CMK (cell line): ENCODE data around the gene ADGRG7.
"Not testable (repeated sequence)": the region's sequence is repeated elsewhere in the genome, so short reads cannot be mapped to it uniquely, and the experiment has no call there.

Source experiments
- DNase-seq: peaks from one replicate; pipeline ENCODE4 v3.0.0-alpha.2; 2010; ENCODE audit warnings: low read depth

Gene ADGRG7

GRCh38 chr3:100609305-100609704 is at the start of gene ADGRG7:
Gene ADGRG7 (plus strand): TSS chr3:100609601. CDS start chr3:100609857, 256 bp downstream.
- no peak for DNase-seq

- DNase-seq: no peak
These were observed 49.0 kb upstream of the ADGRG7 start for GRCh38 chr3:100560426-100560825.

DNA sequence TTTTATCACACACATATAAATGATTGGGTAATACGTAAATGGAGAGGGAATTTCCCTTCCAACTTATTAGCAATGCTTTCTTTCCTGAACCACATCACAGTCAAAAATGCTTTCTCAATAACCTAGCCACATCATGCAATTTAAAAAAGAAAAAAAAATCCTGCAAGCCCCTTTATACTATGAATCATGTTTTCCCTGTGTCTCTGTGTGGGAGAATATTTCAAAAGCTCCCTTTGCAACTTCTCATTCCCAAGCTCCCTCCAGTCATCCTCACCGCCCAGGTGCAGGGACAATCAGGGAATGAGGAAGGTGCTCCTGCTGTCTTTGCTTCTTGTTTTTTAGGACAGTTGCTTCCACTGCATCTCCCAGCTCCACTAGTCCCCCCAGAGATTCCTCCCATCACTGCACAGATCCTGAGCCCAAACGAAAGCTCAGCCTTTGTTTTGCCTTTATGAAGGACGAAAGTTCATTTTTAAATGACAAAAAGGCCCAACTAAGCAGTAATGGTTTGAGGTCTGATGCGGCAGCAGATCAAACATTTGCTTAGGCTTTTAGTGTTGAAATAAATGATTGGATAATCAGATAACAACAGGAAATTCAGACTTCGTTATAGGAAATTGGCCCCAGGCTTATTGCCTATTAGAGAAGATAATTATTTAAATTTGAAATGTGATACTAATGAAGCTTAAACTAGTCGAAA is 47.8 kb upstream of the ADGRG7 start:
- no peak for DNase-seq

DNA sequence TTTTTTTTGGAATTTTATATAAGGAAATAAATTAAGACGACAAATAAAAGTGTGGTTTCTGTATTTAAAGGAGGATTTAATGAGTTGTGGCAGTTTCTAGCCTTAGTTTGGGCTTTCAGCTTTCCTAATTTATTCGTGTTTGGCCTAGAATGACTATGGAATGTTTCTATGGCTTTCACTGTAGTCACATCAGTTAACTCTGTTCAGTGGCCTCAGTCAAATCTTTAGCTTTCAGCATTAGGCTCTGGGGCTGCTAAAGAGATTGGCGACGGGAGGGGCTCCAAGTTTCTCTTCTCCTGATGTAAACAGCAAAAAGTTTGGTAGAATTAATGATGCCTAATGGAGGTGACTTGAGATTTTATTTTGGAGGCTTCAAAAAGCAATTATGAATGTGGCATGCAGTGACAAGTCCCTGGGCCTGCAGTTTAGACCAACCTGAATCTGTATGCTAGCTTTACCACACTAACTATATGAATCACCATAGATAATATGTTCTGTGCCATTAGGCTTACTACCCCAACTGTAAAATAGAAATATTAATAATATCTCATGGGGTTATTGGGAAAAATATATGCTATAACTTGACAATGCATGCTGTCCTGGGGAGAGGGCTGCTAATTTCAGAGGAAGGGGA is 47.1 kb upstream of the ADGRG7 start:
- DNase-seq: no peak

DNA sequence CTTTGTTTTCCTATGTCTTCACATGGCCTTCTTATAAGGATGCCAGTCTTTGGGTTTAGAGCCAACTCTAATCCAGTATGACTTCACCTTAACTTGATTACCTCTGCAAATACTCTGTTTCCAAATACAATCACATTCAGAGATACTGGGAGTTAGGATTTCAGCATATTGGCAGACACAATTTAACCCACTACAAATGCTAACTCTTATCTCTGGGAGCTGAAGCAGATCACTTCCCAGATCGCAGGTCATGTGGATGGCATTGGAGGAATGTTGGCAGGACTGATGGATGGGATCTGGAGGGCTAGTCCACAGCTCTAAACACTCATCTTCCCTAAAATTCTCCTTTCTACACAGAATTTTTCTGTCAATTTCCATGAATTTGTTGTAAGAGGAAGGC is 46.2 kb upstream of the ADGRG7 start:
- DNase-seq: no peak

- no peak for DNase-seq
These were observed 45.7 kb upstream of the ADGRG7 start for GRCh38 chr3:100563652-100564211.

DNA sequence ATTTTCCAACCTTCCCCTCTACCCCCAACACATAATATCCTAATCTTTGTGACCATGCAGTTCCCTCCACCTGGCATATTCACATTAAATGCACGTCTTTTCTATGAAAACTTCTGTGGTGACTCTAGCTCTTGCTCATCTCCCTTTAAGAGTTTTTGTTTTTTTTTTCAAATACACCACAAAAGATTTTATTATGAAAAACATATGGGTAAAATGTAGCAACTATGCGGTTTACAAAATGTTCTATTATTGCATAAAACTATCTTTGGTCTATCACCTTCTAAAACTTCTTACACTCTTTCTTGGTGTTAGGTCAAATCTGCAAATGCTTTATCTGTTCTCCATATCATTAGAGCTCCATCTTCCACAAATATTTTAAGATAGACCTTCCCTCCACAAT is 38.6 kb upstream of the ADGRG7 start:
- DNase-seq: no peak

DNA sequence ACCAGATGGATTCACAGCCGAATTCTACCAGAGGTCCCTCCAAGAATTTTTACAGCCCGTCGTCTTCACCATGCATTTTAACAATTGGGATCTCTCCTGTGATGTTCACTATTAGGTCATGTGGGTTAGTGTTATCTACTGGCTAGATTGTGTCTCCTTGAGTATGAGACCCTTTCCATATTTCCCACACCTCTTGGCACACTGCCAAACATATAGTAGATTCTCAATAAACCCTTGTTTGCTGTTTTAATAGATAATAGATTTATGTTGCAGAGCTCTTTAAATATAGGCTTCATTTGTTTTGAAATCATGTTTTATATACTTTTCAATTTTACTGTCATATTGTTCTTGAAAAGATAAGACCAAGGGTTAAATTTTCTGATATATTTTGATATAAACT is 34.9 kb upstream of the ADGRG7 start:
- DNase-seq: no peak

DNA sequence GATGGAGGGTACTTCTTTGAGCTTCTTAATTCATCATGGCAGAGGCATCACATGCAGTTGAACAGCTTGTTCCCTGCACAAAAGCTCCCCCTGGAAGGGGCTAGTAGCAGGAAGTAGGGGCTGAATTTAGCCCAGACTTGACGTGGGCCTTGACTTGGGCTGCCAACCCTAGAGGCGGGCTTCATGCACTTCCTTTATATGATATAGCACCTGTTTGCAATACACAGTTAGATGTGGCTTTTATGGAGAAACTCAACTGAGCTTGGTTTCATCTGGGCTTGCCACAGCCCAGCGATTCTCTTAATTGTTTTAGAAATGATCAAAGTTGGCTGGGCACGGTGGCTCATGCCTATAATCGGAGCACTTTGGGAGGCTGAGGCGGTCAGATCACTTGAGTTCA is 33.7 kb upstream of the ADGRG7 start:
- DNase-seq: no peak

GRCh38 chr3:100577382-100578008 is 31.9 kb upstream of the ADGRG7 start:
- DNase-seq: no peak

DNA sequence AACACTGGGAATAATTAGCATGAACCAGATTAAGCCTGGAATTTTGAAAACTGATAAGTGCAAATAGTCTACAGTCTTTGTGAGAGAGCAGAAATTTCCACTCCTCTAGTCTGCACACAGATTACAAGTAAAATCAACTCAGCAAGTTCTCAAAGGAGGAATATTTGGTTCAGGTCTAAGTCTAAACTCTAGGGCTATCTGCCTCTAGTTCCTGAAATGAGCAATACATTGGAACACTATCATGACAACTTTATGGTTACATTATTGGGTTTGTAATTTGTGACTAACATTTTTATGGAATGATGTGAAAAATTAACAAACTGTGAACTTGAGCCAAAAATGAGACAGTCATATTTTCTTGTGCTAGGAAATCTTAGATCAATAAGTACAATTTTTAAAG is 30.8 kb upstream of the ADGRG7 start:
- no peak for DNase-seq

- DNase-seq: no peak
These were observed 29.3 kb upstream of the ADGRG7 start for GRCh38 chr3:100580147-100580546.

DNA sequence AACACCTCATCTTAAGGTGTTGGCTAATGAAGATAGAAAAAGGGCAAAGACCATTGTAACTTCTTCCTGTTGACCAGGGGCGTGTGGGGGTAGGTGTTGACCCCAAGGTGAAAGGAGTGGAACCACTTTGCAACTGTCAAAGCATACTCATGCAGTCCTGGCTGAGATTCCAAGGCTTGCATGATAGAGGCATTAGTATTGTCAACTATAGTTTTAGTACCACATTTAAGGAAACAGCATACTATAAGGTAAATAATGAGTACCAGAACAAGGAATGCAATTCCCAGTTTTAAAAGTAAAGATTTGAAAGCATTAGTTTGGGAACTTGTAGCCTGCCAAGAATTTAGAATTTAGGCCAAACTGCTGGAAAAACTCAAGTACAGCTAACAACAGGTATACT is 27.8 kb upstream of the ADGRG7 start:
- DNase-seq: no peak

DNA sequence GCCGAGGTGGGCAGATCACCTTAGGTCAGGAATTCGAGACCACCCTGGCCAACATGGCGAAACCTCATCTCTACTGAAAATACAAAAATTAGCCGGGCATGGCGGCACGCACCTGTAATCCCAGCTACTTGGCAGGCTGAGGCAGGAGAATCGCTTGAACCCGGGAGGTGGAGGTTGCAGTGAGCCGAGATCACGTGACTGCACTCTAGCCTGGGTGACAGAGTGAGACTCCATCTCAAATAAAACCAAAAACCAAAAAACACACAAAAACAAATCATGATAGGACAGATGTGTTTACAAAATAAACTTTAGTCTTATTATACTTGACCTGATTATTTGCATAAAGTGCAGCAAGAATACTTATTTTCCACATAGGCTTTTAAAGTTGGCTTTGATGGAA is 27.2 kb upstream of the ADGRG7 start:
- DNase-seq: not testable (repeated sequence)

DNA sequence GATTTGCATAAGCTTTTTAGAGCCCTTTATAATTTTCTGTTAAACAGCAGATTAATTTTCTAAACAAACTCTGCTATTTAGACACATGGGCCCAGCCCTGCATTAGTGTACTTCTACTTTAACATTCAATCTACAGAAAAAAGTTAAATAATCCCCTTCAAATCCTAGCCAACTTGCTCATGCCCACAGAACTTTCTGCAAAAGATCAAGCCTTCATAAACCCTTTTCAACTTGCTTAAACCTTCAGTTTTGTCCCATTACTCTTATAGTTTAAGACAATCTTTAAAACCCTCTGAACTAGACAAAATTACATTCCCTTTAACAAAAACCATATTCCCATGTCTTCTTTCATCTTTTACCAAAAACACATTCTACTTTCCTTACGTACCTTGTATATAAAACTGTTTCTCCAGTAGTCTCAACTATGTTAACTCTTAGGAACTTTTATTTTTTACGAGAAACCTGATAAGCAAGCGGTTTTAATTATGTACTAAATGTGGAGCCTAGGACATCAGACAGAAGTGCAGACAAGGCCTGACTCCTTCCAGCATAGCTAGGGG is 25.2 kb upstream of the ADGRG7 start:
- DNase-seq: no peak

- DNase-seq: no peak
These were observed 22.6 kb upstream of the ADGRG7 start for GRCh38 chr3:100586832-100587231.

DNA sequence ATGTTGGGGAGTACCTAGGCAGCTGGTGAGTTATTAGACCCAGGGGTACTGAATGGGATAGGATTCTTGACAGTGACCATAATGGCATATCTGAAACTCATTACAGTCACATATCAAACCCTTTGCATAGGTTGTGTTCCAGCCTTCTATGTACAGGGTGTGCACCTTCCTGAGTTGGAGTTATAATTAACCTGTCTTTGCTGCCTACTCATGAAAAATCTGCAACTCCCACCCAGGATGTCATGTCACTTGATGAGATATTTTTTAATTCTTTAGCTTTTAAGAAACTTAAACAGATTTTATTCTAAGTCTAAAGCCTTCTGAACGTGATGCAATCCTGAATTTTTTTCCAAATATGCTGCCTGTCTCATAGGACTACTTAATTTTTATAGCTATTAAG is 21.1 kb upstream of the ADGRG7 start:
- DNase-seq: no peak

DNA sequence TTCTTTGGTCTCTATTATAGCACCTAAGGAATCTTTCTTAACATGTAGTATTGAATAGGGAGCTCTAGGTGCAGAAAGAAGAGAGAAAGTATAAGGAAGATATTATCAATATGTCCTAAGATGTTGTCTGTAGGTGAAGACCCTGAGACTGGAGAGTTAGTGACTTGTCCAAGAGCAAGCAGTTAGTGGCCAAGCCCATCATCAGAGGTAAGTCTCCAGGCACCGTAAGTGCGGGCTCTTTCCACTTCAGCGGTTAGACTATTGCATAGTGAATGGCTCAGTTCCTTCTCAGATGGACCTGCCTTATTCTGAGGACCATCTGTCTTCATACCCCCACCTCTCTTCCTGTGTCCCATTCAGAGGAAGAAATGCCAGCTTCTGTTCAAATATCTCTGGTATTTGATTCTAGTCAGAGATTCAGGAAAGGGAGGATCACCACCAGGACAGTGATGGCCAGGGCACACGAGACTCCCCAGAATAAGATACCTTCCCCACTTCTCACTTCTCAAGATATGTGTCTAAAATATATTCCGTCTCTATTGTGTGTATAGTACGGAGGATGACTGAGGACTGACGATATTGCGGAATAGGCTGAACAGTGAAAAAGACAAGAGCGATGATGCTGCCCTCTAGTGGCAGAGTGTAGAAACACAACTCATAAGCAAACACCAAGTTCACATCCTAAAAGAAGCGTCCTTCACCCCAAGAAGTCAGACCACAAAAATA is 19.1 kb upstream of the ADGRG7 start:
- peak; percentile 40 for DNase-seq

DNA sequence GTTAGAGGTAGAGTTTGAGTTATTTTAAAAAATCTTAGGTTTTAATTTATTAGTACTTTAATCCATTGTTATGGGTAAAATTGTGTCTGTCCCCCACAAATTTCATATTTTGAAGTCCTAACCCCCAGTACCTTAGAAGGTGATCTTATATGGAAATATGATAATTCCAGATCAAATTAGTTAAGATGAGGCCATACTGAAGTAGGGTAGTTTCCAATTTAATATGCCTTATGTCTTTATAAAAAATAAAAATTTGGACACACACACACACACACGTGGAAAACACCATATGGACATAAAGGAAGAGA is 18.6 kb upstream of the ADGRG7 start:
- DNase-seq: no peak

DNA sequence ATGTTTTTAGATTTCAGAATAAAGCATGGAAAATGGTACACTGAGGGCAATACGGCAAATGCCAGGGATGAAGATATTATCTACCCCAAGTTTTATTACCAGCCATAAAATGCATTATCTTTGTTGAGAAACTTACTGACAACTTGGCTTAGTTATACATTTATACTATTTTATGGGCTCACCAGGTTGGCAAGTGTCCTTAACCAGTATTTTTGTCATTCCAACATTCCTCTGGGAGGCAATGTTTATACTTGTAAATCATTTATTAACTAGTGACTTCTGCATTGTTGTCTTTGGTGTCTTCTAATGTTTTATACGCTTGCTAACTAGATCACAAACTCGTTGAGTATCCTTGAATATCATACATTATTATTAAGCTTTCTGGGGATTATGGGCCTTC is 18.0 kb upstream of the ADGRG7 start:
- no peak for DNase-seq

- DNase-seq: no peak
These were observed 9.0 kb upstream of the ADGRG7 start for GRCh38 chr3:100600181-100601042.
